GM19035 (cell line): Measurements from ENCODE around the gene MFNG.
A peak's percentile ranks its signal among the peaks of the same experiment; 100 is the strongest.
"Not testable (repeated sequence)": the region's sequence is repeated elsewhere in the genome, so short reads cannot be mapped to it uniquely, and the experiment has no call there.

Experiments used
- ATAC-seq: cut with Tn5 transposase; IDR thresholded peaks from one replicate; pipeline ENCODE4 v1.9.1; 2021; ENCODE audit not compliant: unreplicated experiment

The MFNG gene, protein sequence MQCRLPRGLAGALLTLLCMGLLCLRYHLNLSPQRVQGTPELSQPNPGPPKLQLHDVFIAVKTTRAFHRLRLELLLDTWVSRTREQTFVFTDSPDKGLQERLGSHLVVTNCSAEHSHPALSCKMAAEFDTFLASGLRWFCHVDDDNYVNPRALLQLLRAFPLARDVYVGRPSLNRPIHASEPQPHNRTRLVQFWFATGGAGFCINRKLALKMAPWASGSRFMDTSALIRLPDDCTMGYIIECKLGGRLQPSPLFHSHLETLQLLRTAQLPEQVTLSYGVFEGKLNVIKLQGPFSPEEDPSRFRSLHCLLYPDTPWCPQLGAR

DNA sequence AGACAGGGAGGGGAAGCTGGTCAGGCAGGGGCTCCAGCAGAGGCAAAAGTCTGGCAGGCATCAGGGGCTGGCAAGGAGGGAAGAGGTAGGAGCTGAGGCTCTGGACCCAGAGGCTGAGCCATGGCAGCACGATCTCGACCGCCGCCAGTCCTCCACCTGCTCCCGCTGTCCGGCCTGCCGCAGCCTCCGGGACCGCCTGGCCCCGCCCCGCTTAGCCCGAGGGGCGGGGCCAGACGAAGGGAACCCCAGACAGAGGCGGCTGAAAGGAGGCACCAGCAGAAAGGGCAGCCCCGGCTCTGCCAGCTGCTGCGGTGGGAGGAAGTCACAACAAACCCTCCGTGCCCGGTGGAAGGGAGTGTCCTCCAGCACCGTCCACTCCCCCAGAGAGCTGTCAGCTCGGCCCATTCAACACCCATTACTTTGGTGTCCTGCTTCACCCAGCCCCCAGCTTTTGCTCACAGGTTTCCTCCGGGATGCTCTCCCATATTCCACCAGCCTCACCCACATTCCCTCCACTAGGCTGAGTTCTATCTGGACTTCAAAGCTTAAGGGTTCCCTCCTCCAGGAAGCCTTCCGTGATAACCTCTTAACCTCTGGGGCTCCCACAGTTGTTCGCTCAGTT, at the start of gene MFNG:
TSS of gene MFNG (minus strand) at position 161 of the 622 bp plus-strand sequence. CDS start 207 bp downstream, outside the sequence.
- peak; percentile 61 for ATAC-seq

GRCh38 chr22:37535159-37535558, 49.0 kb upstream of the MFNG start:
- ATAC-seq: no peak

GRCh38 chr22:37534445-37534844, 48.3 kb upstream of the MFNG start:
- no peak for ATAC-seq

DNA sequence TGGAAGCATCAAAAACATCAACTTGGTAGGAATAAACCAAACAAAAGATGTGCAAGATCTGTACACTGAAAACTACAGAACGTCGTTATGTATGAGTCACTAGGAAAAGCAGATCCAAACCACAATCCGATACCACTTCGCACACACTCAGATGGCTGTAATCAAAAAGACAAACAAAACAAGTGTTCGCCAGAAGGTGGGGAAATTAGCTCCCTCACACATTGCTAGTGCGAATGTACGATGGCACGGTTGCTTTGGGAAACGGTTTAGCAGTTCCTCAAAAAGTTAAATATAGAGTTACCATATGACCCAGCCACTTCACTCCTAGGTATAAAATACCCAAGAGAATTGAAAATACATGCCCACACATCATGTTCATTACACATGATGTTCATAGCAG, 47.8 kb upstream of the MFNG start:
- ATAC-seq: no peak

GRCh38 chr22:37529652-37530345, 43.6 kb upstream of the MFNG start:
- ATAC-seq: no peak

GRCh38 chr22:37527952-37528351, 41.8 kb upstream of the MFNG start:
- ATAC-seq: not testable (repeated sequence)

DNA sequence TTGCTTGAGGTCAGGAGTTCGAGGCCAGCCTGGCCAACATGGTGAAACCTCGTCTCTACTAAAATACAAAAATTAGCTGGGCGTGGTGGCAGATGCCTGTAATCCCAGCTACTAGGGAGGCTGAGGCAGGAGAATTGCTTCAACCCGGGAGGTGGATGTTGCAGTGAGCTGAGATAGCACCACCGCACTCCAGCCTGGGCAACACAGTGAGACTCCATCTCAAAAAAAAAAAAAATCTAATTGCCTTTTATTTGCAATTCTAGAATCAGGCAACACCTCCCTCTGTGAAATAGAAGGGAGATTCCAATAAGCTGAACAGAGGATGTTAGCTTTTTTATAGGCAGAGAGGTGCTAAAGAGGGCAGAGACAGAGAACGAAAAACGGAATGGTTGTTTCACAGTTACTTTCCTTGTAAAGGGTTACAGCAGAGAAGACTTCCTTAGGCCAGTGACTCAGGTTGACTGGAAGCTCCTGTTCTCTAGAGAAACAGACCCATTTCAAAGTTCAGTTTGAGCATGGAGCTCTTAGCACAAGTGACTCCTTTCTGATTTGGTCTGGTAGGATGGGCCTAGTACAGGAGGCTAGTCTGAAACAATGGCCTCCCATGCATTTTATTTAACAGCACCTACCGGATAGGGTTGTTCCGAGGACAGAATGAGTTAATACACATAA, 41.0 kb upstream of the MFNG start:
- not testable (repeated sequence) for ATAC-seq

DNA sequence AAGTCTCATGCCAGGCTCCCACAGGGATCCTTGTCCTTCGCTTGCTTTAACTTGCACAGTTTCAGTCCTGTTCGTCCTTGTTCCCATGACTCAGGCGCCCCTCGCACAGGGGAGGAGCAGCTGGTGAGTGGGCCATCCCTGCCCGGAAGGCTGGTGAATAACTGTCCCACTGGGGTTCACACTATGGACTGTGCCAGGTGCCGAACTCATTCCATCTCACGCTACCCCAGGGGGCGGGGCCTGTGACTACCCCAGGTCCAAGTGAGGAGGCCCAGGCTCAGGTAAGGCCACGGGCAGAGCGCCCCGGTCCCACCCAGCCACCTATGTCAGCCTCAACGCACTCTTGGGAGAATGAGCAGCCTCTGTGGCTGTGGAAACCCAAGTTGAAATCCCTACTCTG, 40.2 kb upstream of the MFNG start:
- no peak for ATAC-seq

DNA sequence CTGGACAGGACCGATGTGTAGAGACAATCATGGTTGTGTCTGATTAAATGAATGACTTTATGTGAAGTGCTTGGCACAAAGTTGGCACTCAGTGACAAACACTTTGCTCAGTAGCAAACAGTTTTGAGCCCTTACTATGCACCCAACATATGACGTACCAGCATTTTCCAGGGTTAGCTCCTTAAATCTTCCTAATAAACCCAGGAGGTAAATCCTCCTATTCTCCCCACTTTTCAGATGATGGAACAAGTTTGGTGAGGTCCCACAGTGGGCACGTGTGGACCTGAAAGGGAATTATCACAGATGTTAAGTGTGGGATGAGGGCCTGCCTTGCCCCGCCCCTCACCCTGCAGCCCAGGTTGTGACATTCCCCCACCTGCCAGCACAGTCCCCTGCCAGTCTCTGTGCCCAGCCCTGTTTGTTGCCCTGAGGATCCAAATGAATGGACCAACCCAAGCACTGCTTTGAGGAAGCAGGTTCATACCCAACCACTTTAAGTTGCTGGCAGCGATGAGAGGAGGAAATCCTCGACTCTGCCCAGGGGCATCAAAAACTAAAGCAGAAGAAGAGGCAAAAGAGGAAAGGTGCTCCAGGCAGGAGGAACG, 39.7 kb upstream of the MFNG start:
- ATAC-seq: no peak

DNA sequence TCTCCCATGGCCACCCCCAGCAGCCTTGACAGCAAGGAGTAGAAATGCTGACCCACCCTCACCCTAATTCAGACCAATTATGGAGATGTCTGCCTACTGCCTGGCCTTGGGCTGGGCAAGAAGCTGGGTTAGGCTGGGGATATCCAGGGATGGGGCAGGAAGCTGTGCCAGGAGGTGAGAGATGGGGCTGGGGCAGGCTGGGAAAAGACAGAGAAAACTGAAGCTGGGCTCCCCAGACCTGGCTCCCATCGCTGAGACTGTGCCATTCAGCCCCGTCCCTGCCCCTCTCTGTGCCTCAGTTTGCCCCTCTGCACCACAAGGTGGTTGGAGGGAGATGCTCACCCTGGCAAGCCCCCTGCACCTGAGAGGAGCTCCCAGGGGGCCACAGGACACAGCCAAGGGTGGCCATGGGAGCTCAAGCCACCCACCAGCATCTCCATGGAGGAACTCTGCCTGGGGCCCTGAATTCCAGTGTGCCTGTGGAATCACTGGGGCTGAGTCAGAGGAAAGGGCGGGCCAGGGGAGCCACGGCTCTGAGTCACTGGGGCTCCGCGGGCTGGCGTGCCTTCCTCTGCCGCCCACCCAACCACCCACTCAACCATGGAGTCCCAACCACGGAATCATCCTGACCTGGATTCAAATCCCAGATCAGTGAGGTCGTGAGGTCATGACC, 39.0 kb upstream of the MFNG start:
- no peak for ATAC-seq

GRCh38 chr22:37522482-37522881, 36.3 kb upstream of the MFNG start:
- ATAC-seq: no peak

- no peak for ATAC-seq
Measured at GRCh38 chr22:37521236-37521739, 35.1 kb upstream of the MFNG start.

GRCh38 chr22:37520776-37521191, 34.6 kb upstream of the MFNG start:
- no peak for ATAC-seq

DNA sequence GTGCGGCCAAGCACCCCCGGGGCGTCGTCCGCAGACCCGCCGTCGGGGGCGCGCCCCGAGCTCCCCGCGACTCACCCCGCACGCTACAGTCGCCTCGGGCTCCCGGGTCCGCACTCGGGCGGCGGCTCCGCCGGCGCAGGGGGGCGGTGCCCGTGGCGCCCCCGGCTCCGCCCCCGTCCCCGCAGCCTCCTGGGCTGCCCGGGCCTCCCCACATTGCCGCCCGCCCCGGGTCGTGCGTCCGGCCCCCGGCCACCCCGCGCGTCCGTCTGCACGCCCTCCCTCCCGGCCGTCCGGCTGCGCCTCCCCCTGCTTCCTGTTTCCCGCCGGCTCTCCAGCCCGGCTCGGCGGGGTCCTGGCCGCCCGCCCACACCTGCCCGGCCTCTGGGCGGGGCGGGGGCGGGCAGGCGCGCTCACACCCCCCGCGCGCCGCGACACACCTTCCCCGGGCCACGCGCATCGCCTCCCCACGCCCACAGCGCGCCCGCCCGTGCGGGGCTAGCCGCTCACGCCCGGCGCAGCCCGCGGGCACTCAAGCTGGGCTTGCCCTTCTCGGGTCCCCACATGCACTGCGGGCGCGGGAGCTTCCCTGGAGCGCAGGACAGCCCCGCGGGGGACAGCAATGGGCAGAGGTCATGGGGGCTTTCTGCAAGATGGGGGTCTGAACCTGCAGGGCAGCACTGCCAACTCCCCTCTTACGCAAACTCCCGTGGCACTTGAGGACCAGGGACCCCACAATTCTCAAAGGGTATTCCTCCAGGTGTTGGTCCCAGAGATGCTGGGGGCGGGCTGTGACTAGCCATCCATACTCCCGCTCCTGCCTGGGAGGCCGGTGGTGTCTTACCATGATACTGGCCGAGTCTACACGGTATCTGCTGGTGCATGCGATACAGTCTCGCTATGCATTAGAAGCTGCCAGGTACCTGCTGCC, 33.3 kb upstream of the MFNG start, which contains the start of gene CARD10:
TSS of gene CARD10 (minus strand) at position 148 of the 928 bp plus-strand sequence. CDS start 215 bp downstream, outside the sequence.
- ATAC-seq: no peak

GRCh38 chr22:37518509-37519267, 32.5 kb upstream of the MFNG start:
- no peak for ATAC-seq

DNA sequence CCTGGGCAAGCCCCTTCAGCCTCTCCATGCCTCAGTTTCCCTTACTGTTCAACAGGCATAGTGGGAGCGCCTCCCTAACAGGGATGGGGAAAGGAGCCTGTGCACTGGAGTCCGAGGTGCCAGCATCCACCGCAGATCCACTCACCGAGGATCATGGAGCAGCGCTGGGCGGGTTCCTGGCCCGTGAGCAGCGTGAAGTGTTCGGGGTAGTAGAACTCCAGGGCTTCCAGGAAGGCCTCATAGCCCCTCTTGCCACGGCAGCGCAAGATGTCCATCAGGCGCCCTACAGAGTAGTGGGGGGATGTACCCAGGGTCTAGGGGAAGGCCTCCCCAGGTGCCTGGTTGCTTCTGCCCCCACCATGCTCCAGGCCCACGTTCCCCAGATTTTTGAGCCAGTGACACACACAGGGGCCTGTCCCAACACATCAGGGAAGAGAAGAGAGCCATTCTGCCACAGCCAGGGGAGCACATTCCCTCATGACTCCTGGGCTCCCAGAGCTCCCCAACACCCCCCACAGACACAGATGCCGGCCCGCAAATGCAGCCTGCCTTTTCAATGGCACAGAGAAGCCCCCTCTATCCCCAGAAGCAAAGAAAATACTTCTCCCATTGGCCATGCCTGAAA, 31.8 kb upstream of the MFNG start:
- ATAC-seq: no peak

DNA sequence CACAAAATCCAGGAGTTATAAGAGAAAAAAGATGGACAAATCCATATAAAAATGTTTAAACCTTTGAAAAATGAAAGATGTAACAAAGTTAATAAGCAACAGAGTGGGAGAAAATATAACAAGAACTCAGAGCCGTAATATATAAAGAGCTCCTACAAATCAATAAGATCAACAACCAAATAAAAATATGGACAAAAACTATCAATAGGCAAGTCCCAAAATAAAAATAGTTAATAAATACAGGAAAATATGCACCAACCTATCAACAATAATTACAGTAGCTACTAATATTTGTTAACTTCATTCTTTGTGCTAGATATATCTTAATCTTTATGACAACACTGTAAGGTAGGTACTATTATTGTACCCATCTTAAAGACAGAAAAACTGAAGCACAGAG, 30.3 kb upstream of the MFNG start:
- ATAC-seq: no peak

- no peak for ATAC-seq
Measured at GRCh38 chr22:37515901-37516300, 29.7 kb upstream of the MFNG start.
